B cell (primary cell): ENCODE data around the gene HSDL2. TPM values are rescaled to one million over a fixed set of nuclear protein-coding genes. Genes with fewer than 3 reads are reported as not detected.

Experiments
- ATAC-seq: fragments of 200-7000 bp; cut with Tn5 transposase; one replicate; pipeline ENCODE4 v1.10.0; 2021; ENCODE audit warnings: low read depth, mild to moderate bottlenecking, moderate number of reproducible peaks, moderate library complexity
- CTCF ChIA-PET: fragments of 350-600 bp; sonication (Branson Sonifier 250); formaldehyde crosslinking; loops from one replicate; lab custom pipeline; 2021; ENCODE audit warnings: antibody characterized with exemption, inconsistent platforms; lab: Charles Lee
- POLR2A ChIA-PET: fragments of 350-600 bp; sonication (Branson Sonifier 250); formaldehyde crosslinking; loops from one replicate; lab custom pipeline; 2021; ENCODE audit warnings: antibody characterized with exemption; lab: Charles Lee
- DNase-seq: peaks from one replicate; pipeline ENCODE4 v3.0.0; 2013
- H2AFZ ChIP-seq: 2 replicates; pipeline ENCODE4 v1.6.1; 2012; ENCODE audit warnings: mild to moderate bottlenecking, low read depth, low read length; ENCODE audit not compliant: insufficient read depth, poor library complexity, severe bottlenecking
- H3K27ac ChIP-seq, 2 donors: 1 replicate in 1 of 2; 2 replicates in 1 of 2; pipeline ENCODE4 v1.5.1; 2012 to 2013; ENCODE audit warnings: low read length in 2 of 2, mild to moderate bottlenecking in 2 of 2, moderate library complexity in 1 of 2
- H3K27me3 ChIP-seq, 4 experiments: fragments of 200-600 bp in 1 of 4; sonication (generic) in 1 of 4; replicated peaks in 1 of 4; 1 replicate in 2 of 4; 2 replicates in 2 of 4; pipeline versions ENCODE4 v1.6.1 to v1.7.0; 2013 to 2016; ENCODE audit warnings: low read length in 3 of 4, mild to moderate bottlenecking in 2 of 4, mixed read lengths in 1 of 4, moderate library complexity in 1 of 4; ENCODE audit not compliant: insufficient read depth in 4 of 4, control insufficient read depth in 3 of 4; ENCODE audit errors: control extremely low read depth in 1 of 4
- H3K36me3 ChIP-seq, 2 experiments: replicated peaks in 1 of 2; 1 replicate in 1 of 2; 2 replicates in 1 of 2; pipeline versions ENCODE4 v1.6.1 to v1.7.1; 2013; ENCODE audit warnings: low read length in 1 of 2; ENCODE audit not compliant: insufficient read depth in 2 of 2, control insufficient read depth in 1 of 2; ENCODE audit errors: control extremely low read depth in 1 of 2, extremely low read depth in 1 of 2
- H3K4me1 ChIP-seq, 2 donors: fragments of 200-600 bp in 1 of 2; sonication (generic) in 1 of 2; 1 replicate in 1 of 2; 2 replicates in 1 of 2; pipeline versions ENCODE4 v1.5.1 to v1.6.1; 2013 to 2017; ENCODE audit warnings: low read length in 2 of 2; ENCODE audit not compliant: control insufficient read depth in 2 of 2, insufficient read depth in 2 of 2
- H3K4me2 ChIP-seq: replicated peaks from 2 replicates; pipeline ENCODE3; 2012; ENCODE audit warnings: mild to moderate bottlenecking, low read depth, low read length; ENCODE audit not compliant: poor library complexity, severe bottlenecking
- H3K4me3 ChIP-seq, 5 experiments: fragments of 200-600 bp in 1 of 5; sonication (generic) in 1 of 5; 1 replicate in 3 of 5; 2 replicates in 2 of 5; pipeline versions ENCODE4 v1.5.1 to v1.7.0; 2011 to 2016; ENCODE audit warnings: low read length in 4 of 5, mild to moderate bottlenecking in 4 of 5, low read depth in 2 of 5, control low read depth in 1 of 5, moderate library complexity in 1 of 5; ENCODE audit not compliant: insufficient read depth in 1 of 5; ENCODE audit errors: control extremely low read depth in 1 of 5, extremely low read depth in 1 of 5
- H3K79me2 ChIP-seq: fragments of 200-600 bp; sonication (generic); one replicate; pipeline ENCODE4 v1.6.0; 2016; ENCODE audit warnings: low read length; ENCODE audit not compliant: control insufficient read depth, insufficient read depth
- H3K9ac ChIP-seq: fragments of 200-600 bp; sonication (generic); 2 replicates; pipeline ENCODE4 v1.6.1; 2017; ENCODE audit warnings: mild to moderate bottlenecking, low read length, moderate library complexity
- H3K9me3 ChIP-seq, 3 donors: one replicate each; pipeline versions ENCODE4 v1.6.1 to v1.7.1; 2013; ENCODE audit warnings: low read length in 2 of 3; ENCODE audit not compliant: control insufficient read depth in 2 of 3, insufficient read depth in 1 of 3; ENCODE audit errors: control extremely low read depth in 1 of 3
- H4K20me1 ChIP-seq: 2 replicates; pipeline ENCODE4 v1.6.0; 2012; ENCODE audit warnings: mild to moderate bottlenecking, low read length; ENCODE audit not compliant: insufficient read depth, control insufficient read depth, poor library complexity, severe bottlenecking
- H3K27ac Mint-ChIP-seq: one replicate; pipeline ENCODE4 v1.8.0; 2021; ENCODE audit warnings: mixed read lengths
- H3K27me3 Mint-ChIP-seq: one replicate; pipeline ENCODE4 v1.8.0; 2021; ENCODE audit warnings: mixed read lengths
- H3K4me1 Mint-ChIP-seq: one replicate; pipeline ENCODE4 v1.8.0; 2021; ENCODE audit warnings: mixed read lengths
- H3K4me3 Mint-ChIP-seq: one replicate; pipeline ENCODE4 v1.8.0; 2021; ENCODE audit warnings: mixed read lengths
- H3K9me3 Mint-ChIP-seq: one replicate; pipeline ENCODE4 v1.8.0; 2022; ENCODE audit warnings: mixed read lengths; ENCODE audit not compliant: insufficient read depth
- EZH2 ChIP-seq: IDR thresholded peaks from 2 replicates; pipeline ENCODE4 v1.6.1; 2012; ENCODE audit warnings: borderline replicate concordance, low read depth, mild to moderate bottlenecking, moderate library complexity, low read length; ENCODE audit not compliant: insufficient read depth, poor library complexity, severe bottlenecking
- WGBS: methylation state at CpG from one replicate; pipeline ENCODE4 v1.1.5; 2013; ENCODE audit warnings: missing lambda C conversion rate; ENCODE audit not compliant: insufficient coverage; 5-methylcytosine and 5-hydroxymethylcytosine counted together
- intact Hi-C: fragments of 100-400 bp; cut with micrococcal nuclease; formaldehyde crosslinking; loops from one replicate; pipeline ENCODE4 v1.10.0; 2022
- polyA plus RNA-seq: library from polyadenylated mRNA; depleted of rRNA; stranded (reverse); fragments of >200 nt; gene quantifications from 2 replicates; pipeline ENCODE4 v1.2.3, GENCODE V29; 2012
- total RNA-seq, 2 donors: library from RNA; stranded (reverse); fragments of 120-200 nt in 1 of 2; gene quantifications; 1 replicate in 1 of 2; 2 replicates in 1 of 2; pipeline versions ENCODE4 v1.2.3 to v1.2.4, GENCODE V29; 2013 to 2022
- TF ChIP-seq, protein P1 (sequence below): fragments of 200-600 bp; IDR thresholded peaks from one replicate; pipeline ENCODE4 v1.8.0; 2022; ENCODE audit warnings: antibody characterized with exemption, mild to moderate bottlenecking

Gene HSDL2
- total and polyA plus RNA-seq, 2 donors (not counting 1 experiment from before 2014, with no cell fraction given): 5.8 to 11.7 TPM

DNA sequence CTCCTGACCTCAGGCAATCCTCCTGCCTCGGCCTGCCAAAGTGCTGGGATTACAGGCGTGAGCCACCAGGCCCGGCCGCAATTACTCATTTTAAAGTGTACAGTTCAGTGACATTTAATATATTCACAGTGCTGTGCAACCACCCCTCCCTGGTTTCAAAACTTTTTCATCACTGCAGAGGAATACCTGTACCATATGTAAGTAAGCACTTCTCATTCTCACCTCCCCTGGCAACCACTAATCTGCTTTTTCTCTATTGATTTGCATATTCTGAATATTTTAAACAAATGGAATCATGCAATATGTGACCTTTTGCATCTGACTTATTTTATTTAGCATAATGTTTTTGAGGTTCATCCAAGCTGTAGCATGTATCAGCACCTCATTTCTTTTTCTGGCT lies 85.4 kb downstream of the HSDL2 start:
- Histone ChIP-seq H3K27me3 (no peaks in the 10 kb centered on the region), H3K4me1 (no peaks in the 10 kb centered on the region), H3K9me3 (peaks cover 0 to 2% (median 0%) of the 10 kb centered on the region in 3 donors), H3K36me3 (peaks cover 0 to 16% of the 10 kb centered on the region in 2 experiments), H3K79me2 (no peaks in the 10 kb centered on the region), H4K20me1 (no peaks in the 10 kb centered on the region), H3K4me2 (no peak overlapping the region), H2AFZ (no peak overlapping the region), H3K9ac (no peak overlapping the region), H3K4me3 (no peak overlapping the region), H3K27ac (no peak overlapping the region)
- ChIA-PET CTCF (interaction anchor here (0.8 kb wide), 1 partner anchor 11 kb away, joined by 3 read pairs; no protein-coding TSS in a partner anchor), POLR2A (no interaction called here)
- H3K27me3 Mint-ChIP-seq: no peaks in the 10 kb centered on the region
- no peaks in the 10 kb centered on the region for H3K4me1 Mint-ChIP-seq
- H3K9me3 Mint-ChIP-seq: no peaks in the 10 kb centered on the region
- TF ChIP-seq EZH2: no peak
- TF ChIP-seq, protein P1, sequence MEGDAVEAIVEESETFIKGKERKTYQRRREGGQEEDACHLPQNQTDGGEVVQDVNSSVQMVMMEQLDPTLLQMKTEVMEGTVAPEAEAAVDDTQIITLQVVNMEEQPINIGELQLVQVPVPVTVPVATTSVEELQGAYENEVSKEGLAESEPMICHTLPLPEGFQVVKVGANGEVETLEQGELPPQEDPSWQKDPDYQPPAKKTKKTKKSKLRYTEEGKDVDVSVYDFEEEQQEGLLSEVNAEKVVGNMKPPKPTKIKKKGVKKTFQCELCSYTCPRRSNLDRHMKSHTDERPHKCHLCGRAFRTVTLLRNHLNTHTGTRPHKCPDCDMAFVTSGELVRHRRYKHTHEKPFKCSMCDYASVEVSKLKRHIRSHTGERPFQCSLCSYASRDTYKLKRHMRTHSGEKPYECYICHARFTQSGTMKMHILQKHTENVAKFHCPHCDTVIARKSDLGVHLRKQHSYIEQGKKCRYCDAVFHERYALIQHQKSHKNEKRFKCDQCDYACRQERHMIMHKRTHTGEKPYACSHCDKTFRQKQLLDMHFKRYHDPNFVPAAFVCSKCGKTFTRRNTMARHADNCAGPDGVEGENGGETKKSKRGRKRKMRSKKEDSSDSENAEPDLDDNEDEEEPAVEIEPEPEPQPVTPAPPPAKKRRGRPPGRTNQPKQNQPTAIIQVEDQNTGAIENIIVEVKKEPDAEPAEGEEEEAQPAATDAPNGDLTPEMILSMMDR: no peak
- H3K4me3 Mint-ChIP-seq: no peak overlapping the region
- 96% methylated on average over 4 of the region's 4 CpGs for WGBS
- no peak overlapping the region for H3K27ac Mint-ChIP-seq
- intact Hi-C loops: no loop called here
- DNase-seq (no peak), ATAC-seq (no peak)

DNA sequence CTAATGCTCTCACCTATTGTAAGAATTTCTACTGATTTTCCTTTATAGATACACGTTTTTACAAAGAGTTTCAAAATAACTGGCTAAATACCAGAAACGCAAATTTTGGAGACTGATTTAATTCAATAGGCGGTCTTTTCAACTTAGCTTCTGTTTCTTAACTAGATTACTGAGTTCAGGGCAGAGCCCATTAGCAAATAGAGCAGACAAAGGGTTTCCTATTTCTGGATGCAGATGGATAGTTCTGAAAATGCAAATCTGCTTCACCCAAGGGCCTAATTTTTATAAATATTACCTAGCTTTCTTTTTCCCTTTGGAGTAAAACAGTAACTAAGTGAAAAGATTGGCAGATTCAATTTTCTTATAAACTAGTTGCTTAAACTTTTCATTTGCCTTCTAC lies 93.1 kb downstream of the HSDL2 start:
- WGBS: no CpG with 5 or more reads among the region's 3 CpGs
- no peak overlapping the region for H3K4me3 Mint-ChIP-seq
- H3K9me3 Mint-ChIP-seq: peaks cover 2% of the 10 kb centered on the region

More for the DNA sequence above, 93.1 kb downstream of the HSDL2 start:
- intact Hi-C loops: no loop called here
- POLR2A ChIA-PET: interaction anchor here (0.6 kb wide), 1 partner anchor 139 kb away, joined by 10 read pairs; no protein-coding TSS in a partner anchor
- Mint-ChIP-seq H3K4me1 (no peaks in the 10 kb centered on the region), H3K27me3 (no peaks in the 10 kb centered on the region), H3K27ac (no peak overlapping the region)
- Histone ChIP-seq H2AFZ (no peak overlapping the region), H3K27me3 (no peaks in the 10 kb centered on the region), H3K4me3 (no peak overlapping the region), H3K9ac (no peak overlapping the region), H3K4me1 (no peaks in the 10 kb centered on the region), H3K36me3 (peaks cover 0 to 2% of the 10 kb centered on the region in 2 experiments), H3K4me2 (no peak overlapping the region), H3K27ac (no peak overlapping the region), H4K20me1 (no peaks in the 10 kb centered on the region), H3K79me2 (no peaks in the 10 kb centered on the region), H3K9me3 (peaks cover 0 to 7% (median 4%) of the 10 kb centered on the region in 3 donors)
- ATAC-seq (no peak), DNase-seq (no peak)
- TF ChIP-seq, protein P1: no peak
- CTCF ChIA-PET: no interaction called here
